ENCODE data around the gene IQCM. TPM values are rescaled to one million over a fixed set of nuclear protein-coding genes. Genes with fewer than 3 reads are reported as not detected.

Gene IQCM
- total and polyA plus RNA-seq, 2 donors (not counting 1 experiment from before 2014, with no cell fraction given): not detected

DNA sequence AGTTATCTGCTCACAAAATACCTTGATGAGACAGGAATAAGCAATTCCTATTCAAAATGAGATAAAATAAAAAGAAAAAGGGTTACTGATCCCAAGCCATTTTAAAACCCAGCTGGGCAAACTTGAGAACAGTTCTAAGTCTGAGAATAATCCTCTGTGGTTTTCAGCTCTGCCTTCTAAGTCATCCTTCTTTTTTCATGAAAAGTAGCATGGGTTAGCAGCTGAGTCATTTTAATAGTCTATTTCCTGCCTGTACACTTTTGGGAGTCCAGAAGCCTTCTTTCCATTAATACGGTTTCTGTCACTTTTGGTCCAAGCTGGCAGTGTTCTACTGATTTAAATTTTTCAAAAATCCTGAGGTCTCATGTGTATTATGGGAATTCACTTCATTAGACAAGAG lies 374.3 kb downstream of the IQCM start:
- peak; percentile 36 to 88 for DNase-seq (ENCODE audit: low read depth in 2 of 2)

DNA sequence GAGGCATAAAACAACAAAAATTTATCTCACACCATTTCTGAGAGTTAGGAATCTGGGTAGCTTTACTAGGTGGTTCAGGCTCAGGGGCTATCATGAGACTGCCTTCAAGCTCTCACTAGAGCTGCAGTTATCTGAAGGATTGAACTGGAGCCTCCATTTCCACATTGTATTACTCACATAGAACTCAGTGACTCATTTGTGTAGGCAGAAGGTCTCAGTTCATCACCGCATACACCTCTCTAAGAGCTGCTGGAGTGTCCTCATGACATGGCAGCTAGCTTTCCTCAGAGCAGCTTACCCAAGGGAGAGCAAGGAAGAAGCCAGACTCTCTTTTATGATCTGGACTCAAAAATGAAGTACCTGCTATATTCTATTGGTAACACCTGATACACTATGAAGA lies 389.2 kb downstream of the IQCM start:
- Histone ChIP-seq H3K4me2 (ENCODE audit: extremely low read depth, insufficient read depth, low read length) (no peak overlapping the region), H4K20me1 (ENCODE audit: control insufficient read depth, extremely low read depth, insufficient read depth, low read length) (no peaks in the 10 kb centered on the region), H3K27me3 (ENCODE audit: control insufficient read depth, insufficient read depth, low read length) (no peaks in the 10 kb centered on the region), H3K9ac (ENCODE audit: insufficient read depth, low read length) (no peak overlapping the region), H3K4me1 (ENCODE audit: control insufficient read depth, extremely low read depth, insufficient read depth, low read length) (no peaks in the 10 kb centered on the region), H3K27ac (ENCODE audit: insufficient read depth, low read length) (no peak overlapping the region), H3K4me3 (replicated peaks in 1 of 4; ENCODE audit: control extremely low read depth in 1 of 4, insufficient read depth in 1 of 4, low read depth in 3 of 4, low read length in 4 of 4) (no peak overlapping the region), H3K79me2 (ENCODE audit: control insufficient read depth, insufficient read depth, low read length) (no peaks in the 10 kb centered on the region), H3K9me3 (ENCODE audit: control insufficient read depth, insufficient read depth, low read depth, low read length) (no peaks in the 10 kb centered on the region), H3K36me3 (ENCODE audit: control insufficient read depth, insufficient read depth, low read length) (no peaks in the 10 kb centered on the region), H2AFZ (ENCODE audit: low read length) (peak overlapping the region; percentile 13)
- no peak for TF ChIP-seq EZH2 (IDR thresholded peaks at IDR 0.05; ENCODE audit: low read length, missing control alignments)
- TF ChIP-seq, protein P1, sequence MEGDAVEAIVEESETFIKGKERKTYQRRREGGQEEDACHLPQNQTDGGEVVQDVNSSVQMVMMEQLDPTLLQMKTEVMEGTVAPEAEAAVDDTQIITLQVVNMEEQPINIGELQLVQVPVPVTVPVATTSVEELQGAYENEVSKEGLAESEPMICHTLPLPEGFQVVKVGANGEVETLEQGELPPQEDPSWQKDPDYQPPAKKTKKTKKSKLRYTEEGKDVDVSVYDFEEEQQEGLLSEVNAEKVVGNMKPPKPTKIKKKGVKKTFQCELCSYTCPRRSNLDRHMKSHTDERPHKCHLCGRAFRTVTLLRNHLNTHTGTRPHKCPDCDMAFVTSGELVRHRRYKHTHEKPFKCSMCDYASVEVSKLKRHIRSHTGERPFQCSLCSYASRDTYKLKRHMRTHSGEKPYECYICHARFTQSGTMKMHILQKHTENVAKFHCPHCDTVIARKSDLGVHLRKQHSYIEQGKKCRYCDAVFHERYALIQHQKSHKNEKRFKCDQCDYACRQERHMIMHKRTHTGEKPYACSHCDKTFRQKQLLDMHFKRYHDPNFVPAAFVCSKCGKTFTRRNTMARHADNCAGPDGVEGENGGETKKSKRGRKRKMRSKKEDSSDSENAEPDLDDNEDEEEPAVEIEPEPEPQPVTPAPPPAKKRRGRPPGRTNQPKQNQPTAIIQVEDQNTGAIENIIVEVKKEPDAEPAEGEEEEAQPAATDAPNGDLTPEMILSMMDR (conservative IDR thresholded peaks at IDR 0.05 in 1 of 2, IDR thresholded peaks at IDR 0.05 in 1 of 2; ENCODE audit: low read depth in 1 of 2, low read length in 2 of 2): no peak
- DNase-seq (ENCODE audit: low read depth in 2 of 2): peak; percentile 2 to 65

More for the DNA sequence above, 374.3 kb downstream of the IQCM start:
- Histone ChIP-seq H2AFZ (ENCODE audit: low read length) (no peak overlapping the region), H3K4me2 (ENCODE audit: extremely low read depth, insufficient read depth, low read length) (no peak overlapping the region), H3K4me1 (ENCODE audit: control insufficient read depth, extremely low read depth, insufficient read depth, low read length) (no peaks in the 10 kb centered on the region), H3K4me3 (replicated peaks in 1 of 4; ENCODE audit: control extremely low read depth in 1 of 4, insufficient read depth in 1 of 4, low read depth in 3 of 4, low read length in 4 of 4) (no peak overlapping the region), H3K9ac (ENCODE audit: insufficient read depth, low read length) (no peak overlapping the region), H4K20me1 (ENCODE audit: control insufficient read depth, extremely low read depth, insufficient read depth, low read length) (no peaks in the 10 kb centered on the region), H3K36me3 (ENCODE audit: control insufficient read depth, insufficient read depth, low read length) (no peaks in the 10 kb centered on the region), H3K9me3 (ENCODE audit: control insufficient read depth, insufficient read depth, low read depth, low read length) (no peaks in the 10 kb centered on the region), H3K27ac (ENCODE audit: insufficient read depth, low read length) (no peak overlapping the region), H3K79me2 (ENCODE audit: control insufficient read depth, insufficient read depth, low read length) (no peaks in the 10 kb centered on the region), H3K27me3 (ENCODE audit: control insufficient read depth, insufficient read depth, low read length) (no peaks in the 10 kb centered on the region)
- TF ChIP-seq EZH2 (IDR thresholded peaks at IDR 0.05; ENCODE audit: low read length, missing control alignments): no peak
- TF ChIP-seq, protein P1 (conservative IDR thresholded peaks at IDR 0.05 in 1 of 2, IDR thresholded peaks at IDR 0.05 in 1 of 2; ENCODE audit: low read depth in 1 of 2, low read length in 2 of 2): no peak

DNA sequence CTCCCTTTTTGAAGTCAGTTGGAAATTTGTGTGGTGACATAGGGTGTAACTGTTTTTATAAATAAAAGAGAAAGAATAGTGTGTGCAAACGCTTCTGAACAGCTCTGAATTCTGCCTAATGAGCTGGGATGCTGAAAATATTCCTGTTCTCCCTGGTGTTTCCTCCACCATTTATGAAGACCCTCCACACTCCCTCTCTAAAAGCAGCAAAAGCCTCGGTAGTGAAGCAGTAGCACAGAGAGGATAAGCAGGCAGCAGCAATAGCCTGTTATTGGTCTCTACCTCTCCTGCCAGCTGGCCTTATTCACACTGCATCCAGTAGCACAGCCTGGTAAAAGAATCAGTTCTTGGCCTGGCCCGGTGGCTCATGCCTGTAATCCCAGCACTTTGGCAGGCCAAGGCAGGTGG lies 406.1 kb downstream of the IQCM start:
- Histone ChIP-seq H3K9ac (ENCODE audit: insufficient read depth, low read length) (no peak overlapping the region), H3K4me1 (ENCODE audit: control insufficient read depth, extremely low read depth, insufficient read depth, low read length) (peaks cover 4% of the 10 kb centered on the region), H3K36me3 (ENCODE audit: control insufficient read depth, insufficient read depth, low read length) (no peaks in the 10 kb centered on the region), H3K79me2 (ENCODE audit: control insufficient read depth, insufficient read depth, low read length) (no peaks in the 10 kb centered on the region), H4K20me1 (ENCODE audit: control insufficient read depth, extremely low read depth, insufficient read depth, low read length) (no peaks in the 10 kb centered on the region), H3K4me3 (replicated peaks in 1 of 4; ENCODE audit: control extremely low read depth in 1 of 4, insufficient read depth in 1 of 4, low read depth in 3 of 4, low read length in 4 of 4) (no peak overlapping the region), H3K27ac (ENCODE audit: insufficient read depth, low read length) (peak overlapping the region; percentile 52), H3K4me2 (ENCODE audit: extremely low read depth, insufficient read depth, low read length) (peak overlapping the region; percentile 54), H3K9me3 (ENCODE audit: control insufficient read depth, insufficient read depth, low read depth, low read length) (no peaks in the 10 kb centered on the region), H3K27me3 (ENCODE audit: control insufficient read depth, insufficient read depth, low read length) (no peaks in the 10 kb centered on the region), H2AFZ (ENCODE audit: low read length) (peak overlapping the region; percentile 55)
- TF ChIP-seq, protein P1 (conservative IDR thresholded peaks at IDR 0.05 in 1 of 2, IDR thresholded peaks at IDR 0.05 in 1 of 2; ENCODE audit: low read depth in 1 of 2, low read length in 2 of 2): no peak
- no peak for TF ChIP-seq EZH2 (IDR thresholded peaks at IDR 0.05; ENCODE audit: low read length, missing control alignments)
- peak in 1 of 2 donors; percentile 32 for DNase-seq (ENCODE audit: low read depth in 2 of 2)
